K562 (cell line): ENCODE results near the gene DPM2. TPM values are rescaled to one million over a fixed set of nuclear protein-coding genes. Genes with fewer than 3 reads are reported as not detected.
A peak's percentile ranks its signal among the peaks of the same experiment; 100 is the strongest.

Source experiments
- ATAC-seq: fragments of 200-7000 bp; cut with Tn5 transposase; 3 replicates; pipeline ENCODE4 v1.9.1; 2020; ENCODE audit warnings: moderate library complexity
- BruUV-seq: library from RNA; stranded (reverse); fragments of 400-500 nt; replicated peaks from 2 replicates; lab custom pipeline; 2021; lab: Mats Ljungman, UMichigan
- CTCF ChIA-PET: fragments of 300-600 bp; formaldehyde crosslinking; extraction: SDS; loops from one replicate; lab custom pipeline; 2021; ENCODE audit warnings: low intra/inter-chr PET ratio; lab: Yijun Ruan, JAX
- POLR2A ChIA-PET: fragments of 300-600, 350-650 bp; sonication (Branson Sonifier 250); formaldehyde crosslinking; extraction: SDS; loops from one replicate; lab custom pipeline; 2021; ENCODE audit warnings: antibody characterized with exemption, inconsistent platforms; lab: Yijun Ruan, JAX
- DNase-seq, 4 experiments: peaks; one replicate each; pipeline versions ENCODE4 v3.0.0 to v3.0.0-alpha.2; 2011 to 2018; ENCODE audit warnings: low spot score in 3 of 4, mixed read lengths in 3 of 4; ENCODE audit errors: extremely low read depth in 1 of 4
- FAIRE-seq: peaks from 2 replicates; lab custom pipeline; 2011; peaks lifted over from hg19 to GRCh38; lab: Jason Lieb, UNC
- H2AFZ ChIP-seq: 2 replicates; pipeline ENCODE4 v1.6.0; 2011; ENCODE audit warnings: low read depth, low read length, control low read depth, inconsistent platforms
- H3K27ac ChIP-seq: fragments of 200-600 bp; 3 replicates; pipeline ENCODE4 v1.8.0; 2011; ENCODE audit warnings: low read depth, mild to moderate bottlenecking, control low read depth, inconsistent platforms, low read length, moderate library complexity, mixed read lengths; ENCODE audit errors: extremely low read depth
- H3K27me3 ChIP-seq, 2 experiments: fragments of 300-600 bp in 1 of 2; 2 replicates in 1 of 2; 3 replicates in 1 of 2; pipeline versions ENCODE4 v1.6.0 to v1.8.0; 2011; ENCODE audit warnings: inconsistent platforms in 2 of 2, low read length in 2 of 2, mild to moderate bottlenecking in 1 of 2, mixed read lengths in 1 of 2, moderate library complexity in 1 of 2; ENCODE audit not compliant: control insufficient read depth in 2 of 2, insufficient read depth in 2 of 2
- H3K36me3 ChIP-seq: fragments of 300-600 bp; 3 replicates; pipeline ENCODE4 v1.8.0; 2011; ENCODE audit warnings: mild to moderate bottlenecking, low read length, inconsistent platforms; ENCODE audit not compliant: control insufficient read depth, insufficient read depth
- H3K4me1 ChIP-seq, 2 experiments: fragments of 200-600 bp in 1 of 2; replicated peaks in 1 of 2; 2 replicates in 1 of 2; 3 replicates in 1 of 2; pipeline versions ENCODE4 v1.5.1 to v1.8.0; 2011; ENCODE audit warnings: inconsistent platforms in 2 of 2, low read length in 2 of 2, mild to moderate bottlenecking in 1 of 2, mixed read lengths in 1 of 2, moderate library complexity in 1 of 2; ENCODE audit not compliant: control insufficient read depth in 2 of 2, insufficient read depth in 2 of 2
- H3K4me2 ChIP-seq: 2 replicates; pipeline ENCODE4 v1.6.1; 2011; ENCODE audit warnings: low read length, control low read depth, inconsistent platforms, mixed read lengths; ENCODE audit not compliant: insufficient read depth
- H3K4me3 ChIP-seq: fragments of 200-600 bp; sonication (generic), shearing (Covaris generic); 2 replicates; pipeline ENCODE4 v1.5.1; 2016; ENCODE audit warnings: control low read depth, inconsistent platforms
- H3K79me2 ChIP-seq: fragments of 200-600 bp; 3 replicates; pipeline ENCODE4 v1.8.0; 2011; ENCODE audit warnings: low read length, inconsistent platforms; ENCODE audit not compliant: control insufficient read depth, insufficient read depth
- H3K9ac ChIP-seq, 2 experiments: 2 replicates each; pipeline versions ENCODE4 v1.6.0 to v1.6.1; 2011; ENCODE audit warnings: low read depth in 2 of 2, low read length in 2 of 2, control low read depth in 1 of 2, inconsistent platforms in 1 of 2, mild to moderate bottlenecking in 1 of 2, mixed read lengths in 1 of 2; ENCODE audit not compliant: insufficient read depth in 1 of 2
- H3K9me1 ChIP-seq: one replicate; pipeline ENCODE4 v1.6.0; 2011; ENCODE audit warnings: inconsistent platforms, mild to moderate bottlenecking, low read length, moderate library complexity; ENCODE audit not compliant: control insufficient read depth, insufficient read depth
- H3K9me3 ChIP-seq: replicated peaks from 2 replicates; pipeline ENCODE4 v1.5.1; 2011; ENCODE audit warnings: low read depth, low read length, inconsistent platforms; ENCODE audit not compliant: control insufficient read depth, insufficient read depth
- H4K20me1 ChIP-seq: replicated peaks from 2 replicates; pipeline ENCODE4 v1.6.1; 2011; ENCODE audit warnings: low read length, inconsistent platforms, mixed read lengths; ENCODE audit not compliant: control insufficient read depth, insufficient read depth
- BDP1 ChIP-seq: IDR thresholded peaks from 3 replicates; pipeline ENCODE4 v1.6.1; 2011; ENCODE audit not compliant: insufficient read length, insufficient read depth
- BMI1 ChIP-seq: fragments of 150-350 bp; IDR thresholded peaks from 2 replicates; pipeline ENCODE4 v1.6.1; 2014; ENCODE audit warnings: low read length
- DMBX1 ChIP-seq: fragments of 250-450 bp; sonication (Bioruptor Pico); IDR thresholded peaks from 2 replicates; pipeline ENCODE4 v1.8.0; 2022; ENCODE audit warnings: inconsistent platforms, mild to moderate bottlenecking, moderate library complexity, borderline replicate concordance
- EGR1 ChIP-seq: fragments of 450-650 bp; conservative IDR thresholded peaks from 2 replicates; pipeline ENCODE4 v1.6.1; 2017; ENCODE audit warnings: mild to moderate bottlenecking
- EZH2 ChIP-seq: IDR thresholded peaks from 2 replicates; pipeline ENCODE4 v1.6.1; 2012; ENCODE audit warnings: low read depth, mild to moderate bottlenecking, inconsistent platforms, low read length, borderline replicate concordance
- FOXK2 ChIP-seq, 2 experiments: fragments of 450-650 bp; IDR thresholded peaks in 1 of 2; conservative IDR thresholded peaks in 1 of 2; 2 replicates each; pipeline ENCODE4 v1.6.1; 2016; ENCODE audit warnings: low read depth in 2 of 2, mild to moderate bottlenecking in 1 of 2
- HNRNPK ChIP-seq: fragments of 200-400 bp; formaldehyde crosslinking; IDR thresholded peaks from one replicate; pipeline ENCODE4 v1.6.1; 2018; ENCODE audit warnings: mild to moderate bottlenecking, low read depth, low read length; ENCODE audit not compliant: poor library complexity, severe bottlenecking
- KAT7 ChIP-seq: sonication (generic); formaldehyde crosslinking; IDR thresholded peaks from 2 replicates; pipeline ENCODE4 v1.8.0; 2022; ENCODE audit warnings: missing genetic modification reagents, mild to moderate bottlenecking, borderline replicate concordance
- KAT8 ChIP-seq: fragments of 450-650 bp; IDR thresholded peaks from 2 replicates; pipeline ENCODE4 v1.6.1; 2016; ENCODE audit warnings: low read depth, mild to moderate bottlenecking
- KDM2B ChIP-seq: fragments of 250-450 bp; sonication (Bioruptor Pico); IDR thresholded peaks from 2 replicates; pipeline ENCODE4 v1.8.0; 2021; ENCODE audit warnings: mild to moderate bottlenecking, moderate library complexity
- MECOM ChIP-seq: fragments of 250-450 bp; sonication (Bioruptor Pico); IDR thresholded peaks from 2 replicates; pipeline ENCODE4 v1.8.0; 2022; ENCODE audit warnings: inconsistent platforms
- NFXL1 ChIP-seq: fragments of 450-650 bp; formaldehyde crosslinking; IDR thresholded peaks from 2 replicates; pipeline ENCODE4 v1.4.0; 2021; ENCODE audit warnings: mild to moderate bottlenecking
- NR4A1 ChIP-seq, 2 experiments: fragments of 250-450 bp in 1 of 2; fragments of 450-650 bp in 1 of 2; sonication (Bioruptor Pico) in 1 of 2; IDR thresholded peaks; 2 replicates each; pipeline versions ENCODE4 v1.4.0 to v1.6.1; 2016 to 2020; ENCODE audit warnings: mild to moderate bottlenecking in 2 of 2, missing compliant biosample characterization in 1 of 2, missing genetic modification characterization in 1 of 2, moderate library complexity in 1 of 2
- TCF3 ChIP-seq: sonication (generic); formaldehyde crosslinking; IDR thresholded peaks from 2 replicates; pipeline ENCODE4 v1.4.0; 2020; ENCODE audit warnings: mild to moderate bottlenecking, missing genetic modification reagents
- XRCC3 ChIP-seq: fragments of 450-650 bp; IDR thresholded peaks from 2 replicates; pipeline ENCODE4 v1.6.1; 2017; ENCODE audit warnings: mild to moderate bottlenecking, moderate library complexity
- ZBTB17 ChIP-seq: fragments of 450-650 bp; formaldehyde crosslinking; IDR thresholded peaks from 2 replicates; pipeline ENCODE4 v1.4.0; 2020; ENCODE audit warnings: mild to moderate bottlenecking
- ZBTB7A ChIP-seq: IDR thresholded peaks from 2 replicates; pipeline ENCODE4 v1.6.1; 2011; ENCODE audit warnings: low read depth, mild to moderate bottlenecking, low read length, moderate library complexity, borderline replicate concordance; ENCODE audit not compliant: control insufficient read depth
- WGBS: fragments of 100-300 bp; shearing (Covaris generic); methylation state at CpG from one replicate; pipeline ENCODE4 v1.1.6; 2016; ENCODE audit warnings: low coverage, mixed read lengths; ENCODE audit not compliant: insufficient coverage; ENCODE audit errors: missing lambda C conversion rate; 5-methylcytosine and 5-hydroxymethylcytosine counted together
- in situ Hi-C: fragments of 300-500 bp; cut with MboI; formaldehyde crosslinking; loops from 4 replicates; pipeline ENCODE4 v1.15.0; 2018; ENCODE audit warnings: inconsistent platforms, mixed read lengths
- intact Hi-C: fragments of 100-400 bp; cut with micrococcal nuclease; formaldehyde crosslinking; loops from 2 replicates; pipeline ENCODE4 v1.14.2; 2022
- polyA plus RNA-seq, 8 experiments: library from polyadenylated mRNA; depleted of rRNA in 4 of 8; stranded (reverse) in 5 of 8; unstranded in 3 of 8; fragments of >200 nt; fragmentation: Nextera tagmentation in 2 of 8; fragmentation: Illumina TruSeq in 1 of 8; extraction: Ambion mirVana in 2 of 8; extraction: Trizol in 1 of 8; gene quantifications; 2 replicates each; pipeline versions ENCODE4 v1.2.1 to v1.2.3, GENCODE V29; 2011 to 2014; ENCODE audit warnings: inconsistent platforms in 1 of 8, missing spikeins in 1 of 8
- total RNA-seq, 7 experiments: library from RNA; depleted of rRNA in 6 of 7; stranded (reverse); fragments of >200 nt in 6 of 7; fragmentation: Illumina TruSeq in 2 of 7; extraction: Trizol in 2 of 7; gene quantifications; 2 replicates each; pipeline versions ENCODE4 v1.2.1 to v1.2.3, GENCODE V29; 2011 to 2021; ENCODE audit warnings: low replicate concordance in 1 of 7
- TF ChIP-seq, protein P1 (sequence below), 3 experiments: IDR thresholded peaks in 2 of 3; conservative IDR thresholded peaks in 1 of 3; 2 replicates each; pipeline ENCODE4 v1.5.1; 2011 to 2012; ENCODE audit warnings: low read length in 3 of 3, mild to moderate bottlenecking in 3 of 3, control low read depth in 2 of 3, improper control_type of control experiment in 1 of 3, inconsistent platforms in 1 of 3, low read depth in 1 of 3, mixed read lengths in 1 of 3, moderate library complexity in 1 of 3; ENCODE audit not compliant: insufficient read depth in 2 of 3

DPM2 gene
- total and polyA plus RNA-seq, 9 of the 15 experiments (the other 6 are each of a cell fraction or from before 2014, with no cell fraction given), result 43.5 to 126 (median 71.1) TPM

GRCh38 chr9:127941062-127941960, 3.7 kb upstream of the DPM2 start:
- Histone ChIP-seq H3K4me1 (peaks cover 51 to 79% of the 10 kb centered on the region in 2 experiments), H3K79me2 (peaks cover 18% of the 10 kb centered on the region), H3K27me3 (no peaks in the 10 kb centered on the region), H3K4me2 (peak overlapping the region; percentile 47), H3K9me1 (peaks cover 6% of the 10 kb centered on the region), H4K20me1 (peaks cover 11% of the 10 kb centered on the region; the same call in 1 of the 2 replicates), H3K4me3 (no peak overlapping the region), H3K36me3 (peaks cover 30% of the 10 kb centered on the region; the same call in 2 of the 3 replicates), H2AFZ (peak overlapping the region; percentile 86), H3K9ac (peak overlapping the region; percentile 67 to 85), H3K27ac (peak overlapping the region; percentile 81), H3K9me3 (no peaks in the 10 kb centered on the region)
- TF ChIP-seq ZBTB7A, result peak; percentile 86; the same call in 1 of the 2 replicates
- TF ChIP-seq TCF3 (CRISPR knock-in tag), result peak; percentile 23; the same call in 1 of the 2 replicates
- TF ChIP-seq KAT8, result no peak
- TF ChIP-seq EZH2, result no peak
- peak; percentile 67; the same call in 1 of the 2 replicates for TF ChIP-seq KAT7 (CRISPR knock-in tag)
- TF ChIP-seq KDM2B, result no peak
- TF ChIP-seq NFXL1, result peak; percentile 15; the same call in 1 of the 2 replicates
- TF ChIP-seq ZBTB17 (CRISPR knock-in tag), result 0 out of 2 replicates have a peak, but pooled peaks have one; percentile 23
- no peak for TF ChIP-seq BDP1
- TF ChIP-seq BMI1, result no peak
- TF ChIP-seq MECOM, result 0 out of 2 replicates have a peak, but pooled peaks have one; percentile 17
- 0 out of 4 replicates have a peak, but pooled peaks of 1 of the 2 experiments have one; percentile 17 for TF ChIP-seq FOXK2 (conservative IDR thresholded peaks at IDR 0.05 in 1 of 2, IDR thresholded peaks at IDR 0.05 in 1 of 2; ENCODE audit: low read depth in 2 of 2)
- TF ChIP-seq XRCC3, result no peak
- peak; percentile 68 for TF ChIP-seq EGR1
- TF ChIP-seq NR4A1 (CRISPR knock-in tag; IDR thresholded peaks at IDR 0.05), result no peak
- 0 out of 2 replicates have a peak, but pooled peaks have one; percentile 26 for TF ChIP-seq NR4A1 (tag; IDR thresholded peaks at IDR 0.05)
- TF ChIP-seq, protein P1, sequence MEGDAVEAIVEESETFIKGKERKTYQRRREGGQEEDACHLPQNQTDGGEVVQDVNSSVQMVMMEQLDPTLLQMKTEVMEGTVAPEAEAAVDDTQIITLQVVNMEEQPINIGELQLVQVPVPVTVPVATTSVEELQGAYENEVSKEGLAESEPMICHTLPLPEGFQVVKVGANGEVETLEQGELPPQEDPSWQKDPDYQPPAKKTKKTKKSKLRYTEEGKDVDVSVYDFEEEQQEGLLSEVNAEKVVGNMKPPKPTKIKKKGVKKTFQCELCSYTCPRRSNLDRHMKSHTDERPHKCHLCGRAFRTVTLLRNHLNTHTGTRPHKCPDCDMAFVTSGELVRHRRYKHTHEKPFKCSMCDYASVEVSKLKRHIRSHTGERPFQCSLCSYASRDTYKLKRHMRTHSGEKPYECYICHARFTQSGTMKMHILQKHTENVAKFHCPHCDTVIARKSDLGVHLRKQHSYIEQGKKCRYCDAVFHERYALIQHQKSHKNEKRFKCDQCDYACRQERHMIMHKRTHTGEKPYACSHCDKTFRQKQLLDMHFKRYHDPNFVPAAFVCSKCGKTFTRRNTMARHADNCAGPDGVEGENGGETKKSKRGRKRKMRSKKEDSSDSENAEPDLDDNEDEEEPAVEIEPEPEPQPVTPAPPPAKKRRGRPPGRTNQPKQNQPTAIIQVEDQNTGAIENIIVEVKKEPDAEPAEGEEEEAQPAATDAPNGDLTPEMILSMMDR (IDR thresholded peaks at IDR 0.05 in 2 of 3, conservative IDR thresholded peaks at IDR 0.05 in 1 of 3; ENCODE audit: insufficient read depth in 2 of 3, low read depth in 1 of 3, low read length in 3 of 3), result peak in 2 of 3 experiments; percentile 7 to 44; a peak in 3 of 6 replicates
- TF ChIP-seq DMBX1 (CRISPR knock-in tag), result 0 out of 2 replicates have a peak, but pooled peaks have one; percentile 34
- TF ChIP-seq HNRNPK, result no peak
- 25% methylated on average over 18 of the region's 18 CpGs for WGBS
- no TSS peak for BruUV-seq
- POLR2A ChIA-PET, result interaction anchor here (0.6 to 2.1 kb wide), 6 partner anchors 9 to 220 kb away, joined by 3 to 10 read pairs (median 4); no protein-coding TSS in a partner anchor
- peak; percentile 2 for ATAC-seq
- peak in 3 of 4 experiments; percentile 43 to 58 (median 44) for DNase-seq
- in situ Hi-C loops, result no loop called here
- intact Hi-C loops, result no loop called here
- FAIRE-seq, result peak; percentile 40
- CTCF ChIA-PET, result interaction anchor here (3.9 kb wide), 1 partner anchor 176 kb away, joined by 57 read pairs; no protein-coding TSS in a partner anchor
